ENCODE measurements around the gene C19orf25.

Gene C19orf25

GRCh38 chr19:1430246-1430645, 48.8 kb downstream of the C19orf25 start:
- DNase-seq (no peak), ATAC-seq (no peak)
- no peaks in the 10 kb centered on the region for H3K9me3 Mint-ChIP-seq

DNA sequence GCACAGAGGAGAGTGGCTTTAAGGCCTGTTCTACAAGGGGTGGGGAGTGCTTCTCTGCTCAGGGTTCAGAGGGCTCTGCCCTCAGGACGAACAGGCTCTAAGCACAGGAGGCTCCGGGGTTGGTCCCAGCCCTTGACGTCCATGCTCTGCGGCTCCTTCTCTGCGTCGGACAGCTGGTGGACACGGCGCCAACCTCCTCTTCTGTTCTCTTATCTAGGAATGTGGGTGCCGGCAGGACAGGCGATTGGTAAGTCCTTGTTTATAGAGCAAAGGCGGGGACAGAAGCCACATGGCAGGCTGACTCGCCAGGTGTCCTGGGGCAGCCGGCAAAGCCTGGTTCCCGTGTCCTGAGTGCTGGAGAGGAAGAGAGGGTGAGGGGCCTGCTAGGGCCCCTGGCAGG, 49.3 kb downstream of the C19orf25 start:
- H3K4me1 Mint-ChIP-seq = no peaks in the 10 kb centered on the region
- H3K4me3 Mint-ChIP-seq = no peak overlapping the region
- H3K27ac Mint-ChIP-seq = no peak overlapping the region
- no peak for ATAC-seq
- H3K27me3 Mint-ChIP-seq = no peaks in the 10 kb centered on the region
- DNase-seq = no peak
- H3K9me3 Mint-ChIP-seq = no peaks in the 10 kb centered on the region

More at GRCh38 chr19:1430246-1430645, 48.8 kb downstream of the C19orf25 start:
- no peaks in the 10 kb centered on the region for H3K4me1 Mint-ChIP-seq
- H3K27me3 Mint-ChIP-seq = no peaks in the 10 kb centered on the region
- H3K4me3 Mint-ChIP-seq = no peak overlapping the region
- peak overlapping the region in 1 of 2 donors; percentile 71 for H3K27ac Mint-ChIP-seq

DNA sequence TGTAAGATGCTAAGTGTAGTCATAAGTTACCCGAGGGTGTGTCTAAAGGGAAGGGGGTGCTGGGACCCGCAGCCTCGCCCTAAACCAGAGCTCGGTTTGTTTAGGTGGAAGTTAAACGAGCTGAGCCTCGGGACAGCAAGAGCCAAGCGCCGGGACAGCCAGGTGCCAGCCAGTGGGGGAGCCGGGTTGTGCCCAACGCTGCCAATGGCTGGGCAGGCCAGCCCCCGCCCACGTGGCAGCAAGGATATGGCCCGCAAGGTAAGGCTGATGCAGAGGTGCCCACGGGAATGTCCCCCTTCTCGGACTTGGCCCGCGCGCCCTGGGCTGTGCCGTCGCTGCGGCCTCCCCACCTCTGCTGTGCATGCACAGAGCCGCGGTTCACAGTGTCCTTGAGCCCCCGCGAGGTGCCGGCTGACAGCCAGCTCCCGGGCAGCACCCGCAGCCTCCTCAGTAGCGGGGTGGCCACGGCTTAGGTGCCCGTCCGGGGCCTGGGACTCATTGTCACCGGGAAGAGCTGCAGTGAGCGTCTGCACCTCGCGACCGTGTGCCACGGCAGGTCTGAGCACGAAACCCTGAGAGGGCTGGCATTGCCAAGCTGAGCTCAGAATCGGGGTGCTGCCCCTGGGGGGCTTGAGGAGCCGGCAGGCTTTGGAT, 50.1 kb downstream of the C19orf25 start:
- Mint-ChIP-seq H3K27ac (no peak overlapping the region), H3K9me3 (no peaks in the 10 kb centered on the region), H3K4me3 (no peak overlapping the region), H3K4me1 (no peaks in the 10 kb centered on the region), H3K27me3 (no peaks in the 10 kb centered on the region)
- ATAC-seq (no peak), DNase-seq (no peak)

DNA sequence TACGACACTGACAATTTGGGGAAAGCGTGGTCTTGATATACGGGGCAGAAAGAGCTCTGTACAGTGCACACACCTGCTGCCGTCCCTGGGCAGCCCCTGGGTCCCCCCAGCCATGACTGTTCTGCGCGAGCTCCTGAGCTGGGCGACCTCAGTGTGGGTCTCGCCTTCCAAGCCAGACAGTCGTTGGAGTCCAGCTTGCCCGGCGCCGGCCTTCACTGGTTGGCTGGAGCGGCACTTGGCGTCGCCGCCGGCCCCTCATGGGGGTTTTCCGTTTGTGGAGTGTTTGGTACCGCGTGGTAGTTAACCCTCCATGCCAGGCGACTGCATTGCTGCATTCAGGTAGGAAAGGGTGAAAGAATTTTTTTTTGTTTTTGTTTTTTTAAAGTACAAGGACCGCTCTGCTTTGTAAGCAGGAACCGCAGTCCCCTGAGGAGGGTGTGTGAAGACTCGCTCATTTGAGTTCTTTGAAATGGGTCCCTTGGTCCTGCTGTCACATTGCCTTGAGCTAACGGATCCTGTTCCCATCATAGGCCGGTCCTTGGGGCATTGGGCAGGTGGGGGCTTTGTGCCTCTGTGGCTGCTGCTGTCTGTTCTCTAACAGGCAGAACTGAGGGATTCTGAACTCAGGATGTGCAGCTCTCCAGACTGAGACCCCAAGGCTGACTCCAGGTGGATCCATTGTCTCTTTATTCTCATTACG, 51.6 kb downstream of the C19orf25 start:
- ATAC-seq (no peak), DNase-seq (no peak)
- H3K27ac Mint-ChIP-seq = no peak overlapping the region
- H3K27me3 Mint-ChIP-seq = no peaks in the 10 kb centered on the region
- H3K4me3 Mint-ChIP-seq = no peak overlapping the region
- H3K4me1 Mint-ChIP-seq = peaks cover 5% of the 10 kb centered on the region
- no peaks in the 10 kb centered on the region for H3K9me3 Mint-ChIP-seq

DNA sequence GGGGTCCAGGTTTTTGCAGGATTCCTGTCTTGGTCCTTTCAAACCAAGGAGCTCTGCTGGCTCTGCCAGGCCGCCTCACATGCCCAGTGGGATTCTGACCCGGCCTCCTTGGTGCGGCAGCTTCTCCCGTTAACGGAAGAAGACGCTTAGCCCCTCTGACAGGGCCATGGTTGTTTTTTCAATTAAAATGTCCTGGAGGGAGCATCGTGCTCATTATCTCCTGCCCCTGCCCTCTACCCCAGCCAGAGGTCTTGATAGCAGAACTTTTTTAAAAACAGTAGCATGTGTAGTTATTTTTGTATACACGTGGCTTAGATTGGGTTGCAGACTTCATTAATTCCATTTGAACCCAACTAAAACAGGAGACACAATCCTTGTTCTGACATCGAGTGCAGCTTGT, 52.3 kb downstream of the C19orf25 start:
- Mint-ChIP-seq H3K4me3 (no peak overlapping the region), H3K9me3 (no peaks in the 10 kb centered on the region), H3K27ac (no peak overlapping the region), H3K27me3 (no peaks in the 10 kb centered on the region), H3K4me1 (peaks cover 5% of the 10 kb centered on the region)
- no peak for ATAC-seq
- no peak for DNase-seq

- H3K27me3 Mint-ChIP-seq = no peaks in the 10 kb centered on the region
- no peaks in the 10 kb centered on the region for H3K9me3 Mint-ChIP-seq
- no peak overlapping the region for H3K27ac Mint-ChIP-seq
- no peak for DNase-seq
- H3K4me1 Mint-ChIP-seq = peaks cover 5% of the 10 kb centered on the region
- no peak overlapping the region for H3K4me3 Mint-ChIP-seq
- ATAC-seq = no peak
Measured at GRCh38 chr19:1425902-1426301, 53.1 kb downstream of the C19orf25 start.

GRCh38 chr19:1425102-1425837, 53.7 kb downstream of the C19orf25 start:
- no peak overlapping the region for H3K27ac Mint-ChIP-seq
- ATAC-seq (no peak), DNase-seq (no peak)
- no peaks in the 10 kb centered on the region for H3K9me3 Mint-ChIP-seq
- H3K4me1 Mint-ChIP-seq = peaks cover 5% of the 10 kb centered on the region
- H3K4me3 Mint-ChIP-seq = no peak overlapping the region
- H3K27me3 Mint-ChIP-seq = no peaks in the 10 kb centered on the region

DNA sequence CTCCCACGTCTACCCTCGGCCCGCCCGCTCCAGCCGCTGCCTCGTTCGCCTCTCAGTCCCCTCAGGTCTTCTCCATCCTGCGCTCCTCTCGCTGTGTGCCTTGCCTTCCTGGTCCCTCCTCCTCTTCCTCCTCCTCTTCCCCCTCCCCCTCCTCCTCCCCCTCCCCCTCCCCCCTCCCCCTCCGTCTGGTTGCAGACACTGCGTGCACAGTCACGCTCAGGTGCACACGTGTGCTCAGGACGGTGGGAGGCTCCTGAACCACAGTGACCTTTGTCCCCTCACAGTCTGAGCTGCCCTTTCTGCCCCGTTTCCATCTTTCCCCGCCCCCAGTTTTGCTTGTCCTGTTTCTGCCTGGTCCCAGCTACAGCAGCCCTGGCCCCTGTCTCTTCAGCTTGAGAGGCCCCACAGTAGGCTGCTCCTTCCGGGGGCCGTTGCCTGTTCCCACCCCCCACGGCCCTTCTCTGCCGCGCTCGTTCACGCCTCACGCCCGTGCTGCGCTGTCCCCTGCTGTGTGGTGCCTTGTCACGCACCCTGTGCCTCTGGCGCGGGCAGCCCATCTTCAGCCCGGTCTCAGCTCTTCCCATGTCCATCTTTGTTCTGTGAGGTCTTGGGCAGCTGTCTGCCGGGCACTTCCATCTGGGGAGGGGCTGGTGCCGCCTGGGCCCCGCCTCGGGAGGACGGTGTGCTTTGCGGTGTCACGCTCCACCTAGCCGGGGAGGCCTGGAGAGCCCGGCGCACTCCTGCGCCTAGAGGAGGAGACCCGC, 54.6 kb downstream of the C19orf25 start:
- ATAC-seq (no peak), DNase-seq (no peak)
- H3K4me1 Mint-ChIP-seq = peaks cover 5% of the 10 kb centered on the region
- H3K4me3 Mint-ChIP-seq = no peak overlapping the region
- H3K9me3 Mint-ChIP-seq = no peaks in the 10 kb centered on the region
- H3K27ac Mint-ChIP-seq = peak overlapping the region in 1 of 2 donors; percentile 89
- no peaks in the 10 kb centered on the region for H3K27me3 Mint-ChIP-seq

GRCh38 chr19:1423436-1424191, 55.4 kb downstream of the C19orf25 start:
- ATAC-seq (no peak), DNase-seq (no peak)
- no peaks in the 10 kb centered on the region for H3K9me3 Mint-ChIP-seq
- no peak overlapping the region for H3K4me3 Mint-ChIP-seq
- no peaks in the 10 kb centered on the region for H3K27me3 Mint-ChIP-seq
- H3K4me1 Mint-ChIP-seq = peaks cover 5% of the 10 kb centered on the region
- peak overlapping the region in 1 of 2 donors; percentile 6 for H3K27ac Mint-ChIP-seq
